Erythroblast (primary cell): ENCODE measurements around the gene CCM2.

Source experiments
- GATA1 ChIP-seq: IDR thresholded peaks from 2 replicates; pipeline ENCODE4 v1.6.1; 2011; ENCODE audit warnings: low read depth, mild to moderate bottlenecking, control low read depth, low read length, moderate library complexity
- POLR2A ChIP-seq: IDR thresholded peaks from 2 replicates; pipeline ENCODE4 v1.6.1; 2011; ENCODE audit warnings: mild to moderate bottlenecking, low read length

DNA sequence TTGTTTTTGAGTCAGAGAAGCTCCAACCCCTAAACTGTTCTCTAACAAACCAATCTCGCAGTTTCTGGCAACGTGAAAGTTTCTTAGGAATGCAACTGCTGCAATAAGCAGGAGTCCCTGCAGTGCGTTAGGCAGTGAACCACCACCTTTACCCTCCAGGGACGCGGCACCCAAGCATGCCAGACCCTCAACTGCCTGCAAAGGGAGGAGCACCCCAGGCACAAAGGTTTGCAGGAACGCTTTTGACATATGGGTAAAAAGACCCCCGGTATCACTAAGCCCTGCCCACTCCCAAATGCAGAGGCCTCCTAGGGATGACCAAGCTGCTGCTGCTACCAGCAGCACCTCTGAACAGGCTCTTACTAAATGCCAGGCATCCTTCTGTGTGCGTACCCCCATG, 106.8 kb downstream of the CCM2 start:
- TF ChIP-seq POLR2A, result no peak
- no peak for TF ChIP-seq GATA1
